ENCODE measurements around the gene PLCG2.
"Not testable (repeated sequence)": the region's sequence is repeated elsewhere in the genome, so short reads cannot be mapped to it uniquely, and the experiment has no call there.

The PLCG2 gene

GRCh38 chr16:81850197-81850944 is 71.3 kb downstream of the PLCG2 start:
- no peak for DNase-seq

- DNase-seq: no peak
Measured at GRCh38 chr16:81852347-81852746, 73.3 kb downstream of the PLCG2 start.

GRCh38 chr16:81855552-81856153 is 76.6 kb downstream of the PLCG2 start:
- no peak for DNase-seq

- no peak for DNase-seq
Measured at GRCh38 chr16:81860287-81861266, 81.5 kb downstream of the PLCG2 start.

- DNase-seq: no peak
Measured at GRCh38 chr16:81861503-81861902, 82.4 kb downstream of the PLCG2 start.

- no peak for DNase-seq
Measured at GRCh38 chr16:81861915-81862314, 82.8 kb downstream of the PLCG2 start.

GRCh38 chr16:81863630-81864352 is 84.7 kb downstream of the PLCG2 start:
- no peak for DNase-seq

GRCh38 chr16:81864646-81865382 is 85.7 kb downstream of the PLCG2 start:
- no peak for DNase-seq

- no peak for DNase-seq
Measured at GRCh38 chr16:81866820-81867440, 87.8 kb downstream of the PLCG2 start.

GRCh38 chr16:81868057-81868748 is 89.1 kb downstream of the PLCG2 start:
- no peak for DNase-seq

GRCh38 chr16:81869326-81869725 is 90.2 kb downstream of the PLCG2 start:
- no peak for DNase-seq

GRCh38 chr16:81873206-81873605 is 94.1 kb downstream of the PLCG2 start:
- DNase-seq: no peak

- peak; percentile 1 to 40 for DNase-seq
Measured at GRCh38 chr16:81873843-81874752, 95.0 kb downstream of the PLCG2 start.

GRCh38 chr16:81875461-81875860 is 96.4 kb downstream of the PLCG2 start:
- DNase-seq: no peak

- DNase-seq: no peak
Measured at GRCh38 chr16:81876273-81876900, 97.3 kb downstream of the PLCG2 start.

GRCh38 chr16:81877490-81877889 is 98.4 kb downstream of the PLCG2 start:
- not testable (repeated sequence) for DNase-seq

GRCh38 chr16:81878529-81878928 is 99.4 kb downstream of the PLCG2 start:
- no peak for DNase-seq

GRCh38 chr16:81879625-81880024 is 100.5 kb downstream of the PLCG2 start:
- DNase-seq: peak in 1 of 2 experiments; percentile 9

- DNase-seq: no peak
Measured at GRCh38 chr16:81880816-81881215, 101.7 kb downstream of the PLCG2 start.
